HL-60 (cell line): ENCODE results near the gene FAHD1.

Experiments
- DNase-seq, 2 experiments: peaks; one replicate each; pipeline ENCODE4 v3.0.0-alpha.2; 2010 to 2020; ENCODE audit warnings: low read depth in 1 of 2, low spot score in 1 of 2
- H3K27ac ChIP-seq: fragments of 250-450 bp; sonication (Bioruptor Pico); replicated peaks from 2 replicates; pipeline ENCODE4 v1.5.1; 2020; ENCODE audit warnings: mild to moderate bottlenecking, moderate library complexity
- H3K27me3 ChIP-seq: fragments of 250-450 bp; sonication (Bioruptor Pico); 2 replicates; pipeline ENCODE4 v1.5.1; 2021; ENCODE audit warnings: mild to moderate bottlenecking, moderate library complexity; ENCODE audit not compliant: insufficient read depth, poor library complexity, severe bottlenecking
- H3K4me3 ChIP-seq: replicated peaks from 2 replicates; pipeline ENCODE4 v1.5.1; 2011; ENCODE audit warnings: mild to moderate bottlenecking, control low read depth, low read length; ENCODE audit not compliant: insufficient read depth
- CTCF ChIP-seq: IDR thresholded peaks from one replicate; pipeline ENCODE4 v1.5.1; 2011; ENCODE audit warnings: low read length, control low read depth, inconsistent platforms; ENCODE audit not compliant: insufficient read depth
- GABPA ChIP-seq: IDR thresholded peaks from 2 replicates; pipeline ENCODE4 v1.6.1; 2012; ENCODE audit warnings: low read depth
- POLR2AphosphoS5 ChIP-seq: IDR thresholded peaks from 2 replicates; pipeline ENCODE4 v1.6.1; 2012; ENCODE audit warnings: low read depth
- REST ChIP-seq: IDR thresholded peaks from 2 replicates; pipeline ENCODE4 v1.6.1; 2012; ENCODE audit warnings: low read depth; ENCODE audit not compliant: insufficient replicate concordance
- SPI1 ChIP-seq: IDR thresholded peaks from 2 replicates; pipeline ENCODE4 v1.6.1; 2012; ENCODE audit warnings: low read depth, mild to moderate bottlenecking, borderline replicate concordance

The FAHD1 gene

GRCh38 chr16:1850981-1851380 lies 24.0 kb downstream of the FAHD1 start:
- TF ChIP-seq GABPA (no peak), SPI1 (no peak), REST (no peak), POLR2AphosphoS5 (no peak), CTCF (no peak)
- H3K4me3 ChIP-seq = no peak overlapping the region
- H3K27ac ChIP-seq = no peak overlapping the region
- H3K27me3 ChIP-seq = peaks cover 10% of the 10 kb centered on the region
- DNase-seq = no peak

- no peak for DNase-seq
- TF ChIP-seq CTCF (no peak), REST (no peak), SPI1 (no peak), GABPA (no peak), POLR2AphosphoS5 (no peak)
- Histone ChIP-seq H3K4me3 (no peak overlapping the region), H3K27me3 (peaks cover 6% of the 10 kb centered on the region), H3K27ac (no peak overlapping the region)
Measured at GRCh38 chr16:1851793-1852192, 24.8 kb downstream of the FAHD1 start.

GRCh38 chr16:1857433-1858097 lies 30.6 kb downstream of the FAHD1 start:
- DNase-seq = no peak
- Histone ChIP-seq H3K4me3 (no peak overlapping the region), H3K27ac (no peak overlapping the region), H3K27me3 (peaks cover 43% of the 10 kb centered on the region)
- TF ChIP-seq REST (no peak), GABPA (no peak), POLR2AphosphoS5 (no peak), SPI1 (no peak), CTCF (no peak)
